GM18505 (cell line): Measurements from ENCODE around the gene CYP4V2.
"Not testable (repeated sequence)": the region's sequence is repeated elsewhere in the genome, so short reads cannot be mapped to it uniquely, and the experiment has no call there.

Experiments
- ATAC-seq: cut with Tn5 transposase; IDR thresholded peaks from one replicate; pipeline ENCODE4 v1.9.1; 2021; ENCODE audit not compliant: unreplicated experiment
- POLR2A ChIP-seq: IDR thresholded peaks from 4 replicates; pipeline ENCODE4 v1.6.1; 2011; ENCODE audit warnings: borderline replicate concordance; ENCODE audit not compliant: insufficient read depth, insufficient read length; ENCODE audit errors: extremely low read depth

CYP4V2 gene

GRCh38 chr4:186227221-186227620, 35.9 kb downstream of the CYP4V2 start, which contains the start of gene KLKB1:
TSS of gene KLKB1 (plus strand) at chr4:186227507. CDS start at chr4:186228196, 689 bp downstream.
- no peak for ATAC-seq
- no peak for TF ChIP-seq POLR2A

- ATAC-seq, result no peak
- TF ChIP-seq POLR2A, result no peak
Observed at GRCh38 chr4:186227744-186228513, 36.6 kb downstream of the CYP4V2 start.

- TF ChIP-seq POLR2A, result no peak
- ATAC-seq, result no peak
Observed at GRCh38 chr4:186228514-186228894, 37.1 kb downstream of the CYP4V2 start.

GRCh38 chr4:186234367-186234766, 43.0 kb downstream of the CYP4V2 start:
- no peak for TF ChIP-seq POLR2A
- no peak for ATAC-seq

- no peak for TF ChIP-seq POLR2A
- ATAC-seq, result no peak
Observed at GRCh38 chr4:186236126-186236525, 44.8 kb downstream of the CYP4V2 start.

GRCh38 chr4:186240452-186240847, 49.1 kb downstream of the CYP4V2 start:
- ATAC-seq, result no peak

GRCh38 chr4:186240848-186241491, 49.6 kb downstream of the CYP4V2 start:
- no peak for TF ChIP-seq POLR2A
- ATAC-seq, result no peak

More at GRCh38 chr4:186240452-186240847, 49.1 kb downstream of the CYP4V2 start:
- no peak for TF ChIP-seq POLR2A

- TF ChIP-seq POLR2A, result no peak
- ATAC-seq, result no peak
Observed at GRCh38 chr4:186241616-186242015, 50.2 kb downstream of the CYP4V2 start.

- ATAC-seq, result not testable (repeated sequence)
Observed at GRCh38 chr4:186242031-186242430, 50.7 kb downstream of the CYP4V2 start.

- no peak for ATAC-seq
- no peak for TF ChIP-seq POLR2A
Observed at GRCh38 chr4:186243331-186243730, 52.0 kb downstream of the CYP4V2 start.

GRCh38 chr4:186244835-186245234, 53.5 kb downstream of the CYP4V2 start:
- ATAC-seq, result no peak
- TF ChIP-seq POLR2A, result no peak

GRCh38 chr4:186247062-186247752, 55.8 kb downstream of the CYP4V2 start:
- ATAC-seq, result not testable (repeated sequence)

GRCh38 chr4:186248643-186249042, 57.3 kb downstream of the CYP4V2 start:
- no peak for ATAC-seq
- no peak for TF ChIP-seq POLR2A

- no peak for TF ChIP-seq POLR2A
- ATAC-seq, result no peak
Observed at GRCh38 chr4:186249785-186250754, 58.7 kb downstream of the CYP4V2 start.
